CD4-positive, alpha-beta T cell treated with Interleukin-15 for 1 hour (primary cell): ENCODE results near the gene RTN4RL2.

Source experiments
- DNase-seq: peaks from one replicate; pipeline ENCODE4 v3.0.0-alpha.2; 2020

RTN4RL2 gene

DNA sequence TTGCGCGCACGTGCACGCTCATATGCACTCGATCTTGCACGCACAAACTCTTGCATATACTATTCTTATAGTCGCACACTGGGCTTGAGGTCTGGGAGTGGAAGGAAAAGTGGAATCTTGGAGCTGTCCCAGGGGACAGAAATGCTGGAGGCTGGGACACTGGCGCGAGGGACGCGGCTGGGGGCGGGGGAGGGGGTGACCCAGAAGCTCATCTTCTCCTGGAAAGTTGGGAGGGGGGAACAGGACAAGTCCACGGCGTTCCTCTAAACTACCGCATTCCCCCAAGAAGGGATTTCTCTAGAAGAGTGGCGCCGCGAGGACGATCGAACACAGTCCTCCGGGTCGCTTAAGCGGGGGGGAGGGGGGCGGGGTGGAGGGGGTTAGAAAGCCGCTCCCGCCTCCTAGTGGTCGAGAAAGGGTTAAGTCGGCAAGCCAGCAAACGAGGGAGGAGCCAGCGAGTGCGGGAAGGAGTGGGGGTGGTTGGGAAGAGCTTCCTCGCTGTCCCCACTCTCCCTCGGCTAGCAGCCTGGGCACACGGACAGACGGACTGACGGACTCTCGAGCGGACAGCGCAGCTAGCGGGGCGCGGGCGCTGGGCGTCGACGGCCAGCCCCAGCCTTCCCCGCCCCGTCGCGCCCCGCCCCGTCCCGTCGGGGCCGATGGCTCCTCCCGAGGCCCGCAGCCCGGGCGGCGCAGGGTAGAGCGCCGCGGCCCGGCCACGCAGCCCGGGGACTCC lies at the start of gene RTN4RL2:
TSS of gene RTN4RL2 (plus strand) at position 507 of the 736 bp plus-strand sequence. CDS start 338 bp downstream, outside the sequence.
- no peak for DNase-seq

DNA sequence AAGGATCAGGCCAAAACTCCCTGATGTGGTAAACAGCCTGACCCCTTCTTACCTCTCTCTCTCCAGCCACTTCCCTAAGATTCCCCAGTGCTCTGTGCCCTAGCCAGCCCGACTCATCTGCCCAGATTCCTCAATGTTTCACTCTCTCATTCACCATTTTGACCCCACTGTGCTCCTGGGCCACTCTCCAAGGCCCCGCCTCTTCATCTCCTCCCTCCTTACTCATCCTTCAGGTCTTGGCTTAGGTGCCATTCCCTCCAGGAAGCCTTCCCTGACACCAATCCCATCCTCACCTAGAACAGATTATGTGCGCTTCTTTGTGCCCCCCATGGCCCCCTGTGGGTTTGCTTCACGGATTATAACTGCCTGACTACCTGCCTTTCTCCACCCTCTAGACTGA lies 46.6 kb upstream of the RTN4RL2 start:
- no peak for DNase-seq

GRCh38 chr11:57414612-57415212 lies 45.6 kb upstream of the RTN4RL2 start:
- no peak for DNase-seq

- no peak for DNase-seq
Measured at GRCh38 chr11:57416436-57416835, 43.9 kb upstream of the RTN4RL2 start.

GRCh38 chr11:57417056-57417455 lies 43.3 kb upstream of the RTN4RL2 start:
- DNase-seq: no peak

GRCh38 chr11:57418131-57418530 lies 42.2 kb upstream of the RTN4RL2 start:
- DNase-seq: no peak

- DNase-seq: no peak
Measured at GRCh38 chr11:57419146-57419545, 41.2 kb upstream of the RTN4RL2 start.

- DNase-seq: no peak
Measured at GRCh38 chr11:57421066-57421465, 39.3 kb upstream of the RTN4RL2 start.

DNA sequence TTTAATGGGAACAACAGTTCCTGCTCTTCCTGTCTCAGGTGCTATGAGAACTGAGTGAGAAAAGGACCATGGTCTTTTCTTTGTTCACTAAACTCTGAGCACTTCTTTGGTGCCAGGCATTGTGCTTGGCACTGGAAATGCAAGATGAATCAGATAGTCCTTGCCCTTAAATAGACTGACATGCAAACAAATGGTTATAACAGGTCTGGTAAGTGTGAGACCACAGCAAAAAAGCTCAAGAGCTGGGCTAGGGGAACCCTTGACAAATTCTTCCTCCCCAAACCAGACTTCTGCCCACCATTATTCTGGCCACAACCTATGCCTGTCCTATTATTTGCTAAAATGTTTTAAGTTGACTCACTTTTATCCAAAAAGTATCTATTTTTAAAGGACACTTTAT lies 38.5 kb upstream of the RTN4RL2 start:
- no peak for DNase-seq

DNA sequence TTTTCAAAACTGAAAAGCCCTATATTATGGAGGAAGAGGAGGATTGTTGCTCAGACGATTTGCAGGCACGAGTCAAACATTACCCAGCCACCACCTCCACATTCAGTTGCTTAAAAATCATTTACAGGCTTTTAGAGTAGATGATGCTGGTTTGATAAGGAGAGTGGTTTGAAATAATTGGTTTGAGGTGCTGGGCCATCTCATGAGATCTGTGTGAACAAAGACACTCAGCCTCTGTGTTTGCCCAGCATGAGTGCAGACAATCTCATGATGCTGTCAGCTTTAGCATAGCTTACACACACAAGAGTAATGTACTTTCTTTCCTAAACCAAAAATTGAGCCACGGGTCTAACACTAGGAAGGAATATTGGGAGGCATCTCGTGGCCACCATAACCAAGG lies 37.7 kb upstream of the RTN4RL2 start:
- no peak for DNase-seq

DNA sequence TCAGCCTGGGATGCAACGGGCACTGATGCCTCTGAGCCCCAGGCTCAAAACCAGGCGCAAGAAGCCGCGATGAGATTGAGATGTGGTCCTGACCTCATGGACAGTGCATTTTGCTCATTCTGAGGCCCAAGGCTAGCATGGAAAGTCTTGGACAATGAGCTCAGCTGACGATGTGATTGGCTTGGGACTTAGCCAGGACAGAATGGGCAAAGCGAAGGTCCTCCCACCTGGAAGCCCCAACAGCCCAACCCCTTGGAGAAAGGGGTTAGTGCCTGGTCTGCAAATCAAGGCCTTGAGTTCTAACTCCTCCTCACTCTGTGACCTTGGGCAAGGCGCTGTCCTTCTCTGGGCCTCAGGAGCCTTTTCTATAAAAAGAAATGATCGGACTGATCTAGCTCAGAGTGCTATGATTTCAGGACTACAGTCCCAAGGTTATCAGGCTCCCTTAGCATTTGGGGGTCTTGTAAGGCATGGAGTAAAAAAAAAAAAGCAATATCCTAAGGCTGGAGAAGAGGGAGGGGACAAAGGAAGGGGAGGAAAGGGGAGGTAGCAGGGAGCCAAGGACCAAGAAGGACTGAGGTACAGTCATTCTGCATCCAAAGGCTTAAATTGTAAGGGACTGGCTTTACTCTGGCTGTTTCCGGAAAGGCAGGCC lies 36.1 kb upstream of the RTN4RL2 start:
- DNase-seq: no peak

- DNase-seq: peak; percentile 87
Measured at GRCh38 chr11:57424792-57425564, 35.4 kb upstream of the RTN4RL2 start.

DNA sequence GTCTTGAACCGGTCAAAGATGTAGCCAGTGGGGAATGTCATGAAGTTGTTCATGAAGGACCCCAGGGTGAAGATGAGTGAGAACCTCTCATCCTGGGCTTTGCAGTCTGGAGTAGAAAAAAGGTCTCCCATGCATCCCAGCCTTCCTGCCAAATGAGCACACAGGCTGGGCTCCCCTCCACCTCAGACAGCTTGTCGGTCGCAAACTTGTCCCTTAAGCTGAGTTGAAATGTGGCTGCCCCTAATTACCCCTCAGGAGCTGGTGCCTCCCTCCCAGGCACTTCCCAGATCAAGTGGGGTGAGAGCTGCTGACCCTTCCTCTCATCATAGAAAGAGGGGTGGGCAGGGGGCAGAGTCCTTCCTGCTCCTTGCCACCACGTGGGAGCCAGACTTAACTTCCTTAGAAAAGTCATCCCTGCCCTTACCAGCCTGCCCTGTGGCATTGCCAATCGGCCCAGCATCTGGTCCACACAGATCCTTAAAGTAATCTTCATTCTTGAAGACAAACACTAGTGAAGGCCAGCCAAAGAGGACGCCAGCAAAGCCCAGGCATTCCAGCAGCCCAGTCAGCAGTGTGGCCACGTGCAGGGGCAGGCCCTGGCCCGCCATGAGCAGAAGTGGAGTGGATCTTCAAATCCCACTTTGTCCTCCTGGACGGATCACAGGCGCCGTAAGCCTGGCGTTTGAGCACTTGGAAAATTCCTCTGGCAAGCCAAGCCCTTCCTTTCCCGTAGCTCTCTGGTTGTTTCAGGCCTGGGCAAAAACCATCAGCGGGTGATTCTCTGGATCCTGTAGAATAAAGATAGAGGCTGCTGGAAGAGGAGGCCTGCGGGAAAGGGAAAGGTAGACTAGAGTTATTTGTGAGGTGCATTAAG lies 34.5 kb upstream of the RTN4RL2 start:
- DNase-seq: no peak

GRCh38 chr11:57426439-57426928 lies 33.8 kb upstream of the RTN4RL2 start:
- no peak for DNase-seq

DNA sequence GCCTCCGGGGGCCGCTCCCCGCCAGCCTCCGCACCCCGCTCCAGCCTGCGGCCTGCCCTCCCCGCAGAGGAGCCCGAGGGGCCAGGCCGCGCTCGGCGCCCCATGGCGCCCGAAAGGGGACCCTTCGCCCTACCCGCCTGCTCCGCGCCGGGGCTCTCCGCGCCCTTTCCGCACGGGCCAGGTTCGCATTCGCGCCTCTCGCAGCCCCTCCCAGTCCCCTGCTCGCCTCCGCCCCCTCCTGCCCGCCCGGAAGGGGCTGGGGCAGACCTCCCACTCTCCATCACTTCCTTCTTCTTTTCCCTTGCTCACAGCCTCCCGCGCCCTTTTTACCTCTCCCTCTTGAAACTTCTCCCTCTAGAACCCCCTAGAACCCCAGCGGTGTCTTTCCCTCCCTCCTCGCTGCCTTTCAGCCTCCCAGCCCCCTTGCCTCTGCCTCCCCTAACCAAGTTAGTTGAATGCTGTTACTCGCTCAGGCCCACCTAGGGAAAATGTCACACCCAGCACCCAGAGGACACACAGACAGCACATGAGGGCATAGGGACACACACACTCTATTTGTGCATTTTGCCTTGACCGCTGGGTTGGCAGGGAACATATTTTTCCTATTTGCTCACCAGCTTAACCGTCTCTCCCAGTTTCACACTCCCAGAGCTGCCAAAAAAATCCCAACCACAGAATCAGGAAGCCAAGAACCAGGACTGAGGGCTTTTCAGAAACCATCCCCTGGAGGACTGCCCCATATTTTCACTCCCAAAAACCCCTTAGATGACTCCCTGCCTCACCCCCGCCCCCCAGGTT lies 33.2 kb upstream of the RTN4RL2 start, which contains the start of gene SLC43A3:
TSS of gene SLC43A3 (minus strand) at position 193 of the 798 bp plus-strand sequence. CDS start 949 bp downstream, outside the sequence.
- DNase-seq: peak; percentile 70

- DNase-seq: no peak
Measured at GRCh38 chr11:57427727-57428082, 32.6 kb upstream of the RTN4RL2 start.

DNA sequence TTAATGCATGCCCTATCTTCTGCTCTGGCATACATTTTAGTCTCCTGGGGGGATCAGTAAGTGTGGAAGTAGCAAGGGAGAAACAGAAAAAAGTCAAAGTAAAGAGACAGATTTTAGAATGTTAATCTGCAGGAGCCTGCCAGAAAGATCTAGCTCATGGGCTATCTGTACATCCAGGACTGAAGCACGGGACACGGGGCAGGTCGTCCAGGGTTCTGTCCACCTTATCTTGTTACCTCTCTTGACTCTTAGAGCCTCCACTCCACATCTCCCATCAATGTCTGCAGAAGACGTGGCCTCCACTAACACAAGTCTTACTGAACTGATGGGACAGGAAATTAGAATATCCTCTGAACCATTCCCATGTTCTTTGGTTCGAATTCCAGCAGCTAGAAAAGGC lies 31.7 kb upstream of the RTN4RL2 start:
- no peak for DNase-seq

- DNase-seq: no peak
Measured at GRCh38 chr11:57429946-57430345, 30.4 kb upstream of the RTN4RL2 start.

- DNase-seq: no peak
Measured at GRCh38 chr11:57430952-57431351, 29.4 kb upstream of the RTN4RL2 start.

DNA sequence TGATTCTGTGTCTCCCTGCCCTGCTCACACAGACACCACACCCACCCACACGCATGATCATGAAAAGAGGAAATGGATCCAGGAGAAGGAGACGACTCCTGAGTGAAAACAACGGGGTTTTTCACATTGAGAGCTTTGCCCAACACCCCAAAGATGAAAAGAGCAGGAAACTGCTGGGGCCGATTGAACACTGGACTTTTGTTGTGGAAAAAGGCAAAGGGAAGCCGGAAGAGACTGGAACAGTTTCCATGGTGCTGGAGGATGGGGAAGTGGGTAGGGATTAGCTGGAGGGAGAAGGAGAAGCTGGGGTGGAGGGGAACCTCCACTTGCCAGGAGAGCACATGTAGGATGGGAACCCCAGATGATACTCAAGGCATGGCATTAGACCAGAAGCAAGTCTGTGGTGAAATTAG lies 28.2 kb upstream of the RTN4RL2 start:
- peak; percentile 25 for DNase-seq

DNA sequence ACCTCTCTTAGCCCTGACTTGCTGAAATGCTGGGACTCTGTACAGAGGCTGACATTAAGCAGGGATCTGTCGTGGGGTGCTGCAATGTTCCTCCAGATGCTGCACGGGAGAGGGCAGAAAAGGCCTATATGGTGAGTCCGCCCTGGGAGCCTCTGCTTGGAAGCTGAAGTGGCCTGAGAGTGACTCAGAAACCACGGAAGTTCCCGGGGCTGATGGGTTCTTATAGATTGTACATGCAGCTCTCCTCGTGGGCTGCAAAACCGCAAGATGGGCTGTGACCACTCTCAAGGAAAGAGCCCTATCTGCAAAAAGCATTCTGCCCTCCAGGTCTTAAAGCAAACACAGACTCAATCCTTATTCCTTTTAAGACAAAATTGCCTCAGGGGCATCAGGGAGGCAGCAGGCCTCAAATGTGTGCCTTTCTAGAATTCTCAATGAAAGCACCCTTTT lies 27.6 kb upstream of the RTN4RL2 start:
- peak; percentile 54 for DNase-seq
